GM12878 (cell line): ENCODE measurements around the gene CIRBP.

Source experiments
- BHLHE40 ChIP-seq, 2 experiments: fragments of 450-650 bp in 1 of 2; IDR thresholded peaks; 2 replicates each; pipeline ENCODE4 v1.6.1; 2011 to 2017; ENCODE audit warnings: low read depth in 2 of 2, borderline replicate concordance in 1 of 2, improper control_type of control experiment in 1 of 2, low read length in 1 of 2, mild to moderate bottlenecking in 1 of 2
- CBX5 ChIP-seq: sonication (generic); IDR thresholded peaks from 2 replicates; pipeline ENCODE4 v1.6.1; 2016; ENCODE audit warnings: low read depth, moderate library complexity, mild to moderate bottlenecking, inconsistent platforms
- E2F4 ChIP-seq: IDR thresholded peaks from 2 replicates; pipeline ENCODE4 v1.6.1; 2012; ENCODE audit warnings: low read depth, low read length, improper control_type of control experiment
- NFYB ChIP-seq: IDR thresholded peaks from 2 replicates; pipeline ENCODE4 v1.6.1; 2011; ENCODE audit warnings: low read depth, mild to moderate bottlenecking, low read length, improper control_type of control experiment, moderate library complexity; ENCODE audit not compliant: insufficient read depth
- POU2F2 ChIP-seq: IDR thresholded peaks from 3 replicates; pipeline ENCODE4 v1.6.1; 2011; ENCODE audit warnings: low read depth, mild to moderate bottlenecking, low read length, borderline replicate concordance
- RAD21 ChIP-seq: IDR thresholded peaks from 2 replicates; pipeline ENCODE4 v1.6.1; 2011; ENCODE audit warnings: mild to moderate bottlenecking, low read depth, low read length, moderate library complexity; ENCODE audit not compliant: insufficient read depth
- SIN3A ChIP-seq: IDR thresholded peaks from 2 replicates; pipeline ENCODE4 v1.6.1; 2012; ENCODE audit warnings: low read depth, low read length, improper control_type of control experiment
- ZSCAN29 ChIP-seq: fragments of 450-650 bp; IDR thresholded peaks from 2 replicates; pipeline ENCODE4 v1.6.1; 2017; ENCODE audit warnings: mild to moderate bottlenecking, moderate library complexity
- TF ChIP-seq, protein P1 (sequence below): IDR thresholded peaks from 2 replicates; pipeline ENCODE4 v1.6.1; 2011; ENCODE audit warnings: borderline replicate concordance, low read depth, mild to moderate bottlenecking, moderate library complexity, mixed read lengths, low read length; ENCODE audit not compliant: insufficient read depth; ENCODE audit errors: extremely low read length
- TF ChIP-seq, protein P2 (sequence below), 3 experiments: IDR thresholded peaks in 2 of 3; conservative IDR thresholded peaks in 1 of 3; 2 replicates each; pipeline ENCODE4 v1.5.1; 2011; ENCODE audit warnings: low read depth in 3 of 3, low read length in 3 of 3, mild to moderate bottlenecking in 3 of 3, control low read depth in 2 of 3, moderate library complexity in 2 of 3, inconsistent platforms in 1 of 3, mixed read lengths in 1 of 3; ENCODE audit not compliant: control insufficient read depth in 2 of 3, insufficient read depth in 1 of 3; ENCODE audit errors: extremely low read depth in 1 of 3

- TF ChIP-seq BHLHE40 (IDR thresholded peaks at IDR 0.05; ENCODE audit: borderline replicate concordance in 1 of 2, low read depth in 2 of 2, low read length in 1 of 2) (peak; percentile 35 to 82; a peak in 1 of 4 replicates), POU2F2 (no peak), E2F4 (no peak), CBX5 (no peak), NFYB (no peak), ZSCAN29 (no peak), RAD21 (no peak), SIN3A (peak; percentile 72; the same call in 1 of the 2 replicates)
- TF ChIP-seq, protein P1, sequence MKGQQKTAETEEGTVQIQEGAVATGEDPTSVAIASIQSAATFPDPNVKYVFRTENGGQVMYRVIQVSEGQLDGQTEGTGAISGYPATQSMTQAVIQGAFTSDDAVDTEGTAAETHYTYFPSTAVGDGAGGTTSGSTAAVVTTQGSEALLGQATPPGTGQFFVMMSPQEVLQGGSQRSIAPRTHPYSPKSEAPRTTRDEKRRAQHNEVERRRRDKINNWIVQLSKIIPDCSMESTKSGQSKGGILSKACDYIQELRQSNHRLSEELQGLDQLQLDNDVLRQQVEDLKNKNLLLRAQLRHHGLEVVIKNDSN: no peak
- TF ChIP-seq, protein P2, sequence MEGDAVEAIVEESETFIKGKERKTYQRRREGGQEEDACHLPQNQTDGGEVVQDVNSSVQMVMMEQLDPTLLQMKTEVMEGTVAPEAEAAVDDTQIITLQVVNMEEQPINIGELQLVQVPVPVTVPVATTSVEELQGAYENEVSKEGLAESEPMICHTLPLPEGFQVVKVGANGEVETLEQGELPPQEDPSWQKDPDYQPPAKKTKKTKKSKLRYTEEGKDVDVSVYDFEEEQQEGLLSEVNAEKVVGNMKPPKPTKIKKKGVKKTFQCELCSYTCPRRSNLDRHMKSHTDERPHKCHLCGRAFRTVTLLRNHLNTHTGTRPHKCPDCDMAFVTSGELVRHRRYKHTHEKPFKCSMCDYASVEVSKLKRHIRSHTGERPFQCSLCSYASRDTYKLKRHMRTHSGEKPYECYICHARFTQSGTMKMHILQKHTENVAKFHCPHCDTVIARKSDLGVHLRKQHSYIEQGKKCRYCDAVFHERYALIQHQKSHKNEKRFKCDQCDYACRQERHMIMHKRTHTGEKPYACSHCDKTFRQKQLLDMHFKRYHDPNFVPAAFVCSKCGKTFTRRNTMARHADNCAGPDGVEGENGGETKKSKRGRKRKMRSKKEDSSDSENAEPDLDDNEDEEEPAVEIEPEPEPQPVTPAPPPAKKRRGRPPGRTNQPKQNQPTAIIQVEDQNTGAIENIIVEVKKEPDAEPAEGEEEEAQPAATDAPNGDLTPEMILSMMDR (IDR thresholded peaks at IDR 0.05 in 2 of 3, conservative IDR thresholded peaks at IDR 0.05 in 1 of 3; ENCODE audit: control insufficient read depth in 2 of 3, extremely low read depth in 1 of 3, insufficient read depth in 1 of 3, low read depth in 3 of 3, low read length in 3 of 3): no peak
Measured at GRCh38 chr19:1241417-1242095, 27.6 kb upstream of the CIRBP start, which contains the start of gene ATP5F1D.
